Placental pericyte (primary cell): ENCODE results near the gene RASAL3. TPM values are rescaled to one million over a fixed set of nuclear protein-coding genes. Genes with fewer than 3 reads are reported as not detected.

Experiments
- small RNA-seq: library from RNA; depleted of rRNA; stranded (forward); fragments of <200 nt; gene quantifications from one replicate; pipeline ENCODE3, GENCODE V24; 2012; ENCODE audit warnings: low replicate concordance
- total RNA-seq: library from RNA; depleted of rRNA; stranded (reverse); fragments of >200 nt; gene quantifications from 2 replicates; pipeline ENCODE4 v1.2.3, GENCODE V29; 2012

The RASAL3 gene
- total RNA-seq = not detected in 2 replicates

GRCh38 chr19:15464394-15465385 is at the start of gene RASAL3:
TSS of gene RASAL3 (minus strand) at chr19:15464544. CDS start at chr19:15464358, 186 bp downstream.

GRCh38 chr19:15508035-15508710 is 43.8 kb upstream of the RASAL3 start, which contains the start of gene CYP4F22:
TSS of gene CYP4F22 (plus strand) at chr19:15508525. CDS start at chr19:15525337, 16,812 bp downstream.

GRCh38 chr19:15479391-15480345 is 15.3 kb upstream of the RASAL3 start, which contains the start of gene PGLYRP2:
TSS of gene PGLYRP2 (minus strand) at chr19:15479501. CDS start at chr19:15479371, 130 bp downstream.

GRCh38 chr19:15449620-15450527 is 14.5 kb downstream of the RASAL3 start, which contains the start of gene WIZ:
TSS of gene WIZ (minus strand) at chr19:15449956. CDS start at chr19:15448307, 1,649 bp downstream.

GRCh38 chr19:15418579-15419412 is 45.5 kb downstream of the RASAL3 start, which contains the start of gene AKAP8L:
TSS of gene AKAP8L (minus strand) at chr19:15418988. CDS start at chr19:15418923, 65 bp downstream.

Small RNA genes within 50 kb of the gene (small RNA-seq; reads per million reads assigned to genes)
- gene MIR1470 = not detected

Other genes with a start within 250 kb of the RASAL3 start
- gene EPHX3, start 232.1 kb downstream of the RASAL3 start, total RNA-seq = 0.14 TPM in 1 of 2 replicates, not detected in the other
- 32.6 and 39.8 TPM in 2 replicates for gene BRD4, start 132.0 kb downstream of the RASAL3 start, total RNA-seq
- gene AKAP8, start 84.8 kb downstream of the RASAL3 start, total RNA-seq = 19.7 and 23.5 TPM in 2 replicates
- 64.3 and 75.6 TPM in 2 replicates for gene AKAP8L, start 45.6 kb downstream of the RASAL3 start, total RNA-seq
- 11.2 TPM in 2 replicates for gene WIZ, start 14.6 kb downstream of the RASAL3 start, total RNA-seq
- not detected in 2 replicates for gene PGLYRP2, start 15.0 kb upstream of the RASAL3 start, total RNA-seq
- gene CYP4F22, start 44.0 kb upstream of the RASAL3 start, total RNA-seq = not detected in 2 replicates
- not detected in 2 replicates for gene CYP4F8, start 150.7 kb upstream of the RASAL3 start, total RNA-seq
- not detected in 2 replicates for gene CYP4F3, start 176.4 kb upstream of the RASAL3 start, total RNA-seq
- gene CYP4F12, start 208.5 kb upstream of the RASAL3 start, total RNA-seq = not detected in 2 replicates